RWPE1 (cell line): ENCODE data around the gene AFF4.

ENCODE experiments used
- CTCF ChIA-PET: fragments of 350-600 bp; sonication (Branson Sonifier 250); formaldehyde crosslinking; extraction: SDS; loops from one replicate; lab custom pipeline; 2021; lab: Yijun Ruan, JAX
- POLR2A ChIA-PET: fragments of 400-600 bp; formaldehyde crosslinking; extraction: SDS; loops from one replicate; lab custom pipeline; 2020; ENCODE audit warnings: antibody characterized with exemption; ENCODE audit not compliant: low non-redundant PET; lab: Yijun Ruan, JAX
- DNase-seq: peaks from one replicate; pipeline ENCODE4 v3.0.0; 2012; ENCODE audit warnings: low spot score
- H3K27ac ChIP-seq: fragments of 450-650 bp; 2 replicates; pipeline ENCODE4 v1.5.1; 2017
- TF ChIP-seq, protein P1 (sequence below): fragments of 450-650 bp; conservative IDR thresholded peaks from 2 replicates; pipeline ENCODE4 v1.5.1; 2017; ENCODE audit warnings: low read depth, mild to moderate bottlenecking

AFF4 gene

DNA sequence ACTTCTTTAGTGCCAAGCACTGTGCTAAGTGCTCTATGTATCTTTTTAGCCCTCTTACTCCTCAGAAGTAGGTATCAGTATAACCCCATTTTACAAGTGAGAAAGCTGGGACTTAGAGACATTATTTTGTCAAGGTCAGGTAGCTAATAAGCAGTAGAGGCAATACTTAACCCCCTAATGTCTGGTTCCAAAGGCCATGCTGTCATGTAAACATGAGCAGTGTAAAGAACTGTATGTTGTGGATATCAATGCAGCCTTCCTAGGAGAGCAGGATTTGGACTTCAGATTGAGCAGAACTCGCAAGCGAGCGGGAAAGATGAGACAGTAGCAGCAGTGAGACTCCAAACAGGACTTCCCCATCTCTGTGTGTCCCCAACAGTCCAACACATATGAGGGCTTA lies 129.4 kb downstream of the AFF4 start:
- TF ChIP-seq, protein P1, sequence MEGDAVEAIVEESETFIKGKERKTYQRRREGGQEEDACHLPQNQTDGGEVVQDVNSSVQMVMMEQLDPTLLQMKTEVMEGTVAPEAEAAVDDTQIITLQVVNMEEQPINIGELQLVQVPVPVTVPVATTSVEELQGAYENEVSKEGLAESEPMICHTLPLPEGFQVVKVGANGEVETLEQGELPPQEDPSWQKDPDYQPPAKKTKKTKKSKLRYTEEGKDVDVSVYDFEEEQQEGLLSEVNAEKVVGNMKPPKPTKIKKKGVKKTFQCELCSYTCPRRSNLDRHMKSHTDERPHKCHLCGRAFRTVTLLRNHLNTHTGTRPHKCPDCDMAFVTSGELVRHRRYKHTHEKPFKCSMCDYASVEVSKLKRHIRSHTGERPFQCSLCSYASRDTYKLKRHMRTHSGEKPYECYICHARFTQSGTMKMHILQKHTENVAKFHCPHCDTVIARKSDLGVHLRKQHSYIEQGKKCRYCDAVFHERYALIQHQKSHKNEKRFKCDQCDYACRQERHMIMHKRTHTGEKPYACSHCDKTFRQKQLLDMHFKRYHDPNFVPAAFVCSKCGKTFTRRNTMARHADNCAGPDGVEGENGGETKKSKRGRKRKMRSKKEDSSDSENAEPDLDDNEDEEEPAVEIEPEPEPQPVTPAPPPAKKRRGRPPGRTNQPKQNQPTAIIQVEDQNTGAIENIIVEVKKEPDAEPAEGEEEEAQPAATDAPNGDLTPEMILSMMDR: no peak
- DNase-seq: no peak
- no peak overlapping the region for H3K27ac ChIP-seq
- ChIA-PET CTCF (interaction anchor here (0.6 to 2.5 kb wide), 3 partner anchors 14 to 45 kb away, joined by 5 to 12 read pairs (median 6); partner anchors contain the start of genes GDF9 and UQCRQ), POLR2A (no interaction called here)

DNA sequence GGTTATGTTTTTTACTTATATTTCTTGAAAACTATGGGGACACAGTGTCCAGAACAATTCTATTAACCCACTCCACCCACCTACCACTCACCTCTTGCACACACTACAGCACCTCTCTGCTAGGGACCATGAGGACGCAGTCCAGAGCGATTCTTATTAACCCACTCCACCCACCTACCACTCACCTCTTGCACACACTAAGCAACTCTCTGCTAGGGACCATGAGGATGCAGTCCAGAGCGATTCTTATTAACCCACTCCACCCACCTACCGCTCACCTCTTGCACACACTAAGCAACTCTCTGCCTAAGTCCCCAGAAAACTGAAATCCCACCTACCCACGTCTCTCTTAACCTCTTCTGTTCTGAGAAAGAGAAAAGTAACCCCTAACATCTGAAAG lies 130.8 kb downstream of the AFF4 start:
- no peak for DNase-seq
- TF ChIP-seq, protein P1: no peak
- ChIA-PET CTCF (interaction anchor here (1.8 kb wide), 1 partner anchor 34 kb away, joined by 6 read pairs; the partner anchor contains the start of genes GDF9 and UQCRQ), POLR2A (no interaction called here)
- H3K27ac ChIP-seq: no peak overlapping the region

DNA sequence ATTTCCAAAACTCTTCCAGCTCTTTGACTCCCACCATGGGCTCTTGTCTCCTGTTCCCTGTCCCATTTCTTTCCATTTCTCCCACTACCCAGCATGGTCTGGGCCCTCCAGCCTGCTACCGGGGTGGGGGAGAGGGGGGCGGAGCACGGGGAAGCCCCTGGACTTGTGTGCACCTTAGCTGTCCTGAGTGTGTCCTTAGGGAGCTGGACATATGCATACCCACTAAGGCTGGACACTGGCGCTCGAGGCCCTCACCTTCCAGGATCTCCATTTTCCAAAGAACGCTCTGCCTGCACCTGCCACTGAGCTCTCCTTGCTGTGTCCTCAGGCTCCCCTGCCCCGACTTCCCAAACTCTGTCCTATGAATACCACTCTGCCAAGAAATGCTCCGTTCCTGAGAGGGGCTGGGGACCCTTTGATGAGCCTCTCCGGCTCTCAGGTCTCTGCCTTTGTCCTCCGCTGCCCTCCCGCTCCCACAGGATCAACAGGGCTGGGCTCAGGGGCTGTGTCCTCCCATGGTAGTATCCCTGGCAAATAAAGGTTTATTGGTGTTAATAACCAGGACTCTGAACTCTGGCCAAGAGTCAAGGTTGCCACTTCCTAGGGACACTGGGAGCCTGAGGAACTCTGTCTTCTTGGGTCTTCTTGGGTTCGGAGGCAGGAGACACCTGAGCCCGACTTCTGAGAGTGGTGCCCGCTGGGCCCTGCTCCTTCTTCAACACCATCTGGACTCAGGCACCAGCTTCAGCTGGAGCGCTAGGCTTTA lies 132.2 kb downstream of the AFF4 start:
- POLR2A ChIA-PET: no interaction called here
- TF ChIP-seq, protein P1: no peak
- peak overlapping the region; percentile 66 for H3K27ac ChIP-seq
- CTCF ChIA-PET: interaction anchor here (0.8 to 4.3 kb wide), 4 partner anchors 11 to 304 kb away, joined by 3 to 33 read pairs (median 4); no protein-coding TSS in a partner anchor
- no peak for DNase-seq

- peak within 1 kb of the TSS; percentile 66 for H3K27ac ChIP-seq
- POLR2A ChIA-PET: interaction anchor here (1.7 kb wide), 1 partner anchor 35 kb away, joined by 7 read pairs; the partner anchor contains the start of genes GDF9 and UQCRQ
- TF ChIP-seq, protein P1: no peak
- peak; percentile 59 for DNase-seq
- CTCF ChIA-PET: interaction anchor here (0.6 to 4.3 kb wide), 18 partner anchors 8 to 1209 kb away, joined by 3 to 33 read pairs (median 4); partner anchors contain the start of genes CCNI2 and LEAP2
Observed at GRCh38 chr5:132830436-132831094, 132.9 kb downstream of the AFF4 start, which contains the start of gene SHROOM1. Gene SHROOM1 (minus strand): TSS chr5:132830647. CDS start chr5:132826140, 4,507 bp downstream.

GRCh38 chr5:132829742-132830435 lies 133.5 kb downstream of the AFF4 start:
- TF ChIP-seq, protein P1: peak; percentile 98
- peak overlapping the region; percentile 66 for H3K27ac ChIP-seq
- DNase-seq: peak; percentile 93
- POLR2A ChIA-PET: interaction anchor here (1.7 kb wide), 1 partner anchor 36 kb away, joined by 7 read pairs; the partner anchor contains the start of genes GDF9 and UQCRQ
- CTCF ChIA-PET: interaction anchor here (0.6 to 4.3 kb wide), 27 partner anchors 8 to 1209 kb away, joined by 3 to 33 read pairs (median 4); partner anchors contain the start of genes CCNI2, GDF9, LEAP2 and UQCRQ
